GM18907 (cell line): Measurements from ENCODE around the gene VPS9D1.
"Not testable (repeated sequence)": the region's sequence is repeated elsewhere in the genome, so short reads cannot be mapped to it uniquely, and the experiment has no call there.

Source experiments
- ATAC-seq: cut with Tn5 transposase; IDR thresholded peaks from one replicate; pipeline ENCODE4 v1.9.1; 2021; ENCODE audit warnings: mild to moderate bottlenecking, moderate library complexity; ENCODE audit not compliant: unreplicated experiment

Gene VPS9D1

GRCh38 chr16:89710709-89711564 lies 9.8 kb downstream of the VPS9D1 start:
- no peak for ATAC-seq

- ATAC-seq, result no peak
Measured at GRCh38 chr16:89709716-89710432, 10.8 kb downstream of the VPS9D1 start.

GRCh38 chr16:89709166-89709565 lies 11.5 kb downstream of the VPS9D1 start:
- no peak for ATAC-seq

GRCh38 chr16:89708481-89708931 lies 12.2 kb downstream of the VPS9D1 start:
- ATAC-seq, result no peak

- no peak for ATAC-seq
Measured at GRCh38 chr16:89707695-89708094, 13.0 kb downstream of the VPS9D1 start.

GRCh38 chr16:89706518-89707260 lies 14.0 kb downstream of the VPS9D1 start:
- ATAC-seq, result no peak

- ATAC-seq, result no peak
Measured at GRCh38 chr16:89705006-89705405, 15.7 kb downstream of the VPS9D1 start.

- no peak for ATAC-seq
Measured at GRCh38 chr16:89704281-89704680, 16.4 kb downstream of the VPS9D1 start.

- peak; percentile 61 for ATAC-seq
Measured at GRCh38 chr16:89701425-89702406, 19.0 kb downstream of the VPS9D1 start, which contains the start of gene SPATA2L. Gene SPATA2L (minus strand): TSS chr16:89701705. CDS start chr16:89701232, 473 bp downstream.

GRCh38 chr16:89700649-89701424 lies 19.9 kb downstream of the VPS9D1 start:
- ATAC-seq, result peak; percentile 4

- peak; percentile 51 for ATAC-seq
Measured at GRCh38 chr16:89700100-89700648, 20.5 kb downstream of the VPS9D1 start.

- not testable (repeated sequence) for ATAC-seq
Measured at GRCh38 chr16:89699629-89700099, 21.0 kb downstream of the VPS9D1 start.

- not testable (repeated sequence) for ATAC-seq
Measured at GRCh38 chr16:89698717-89699116, 22.0 kb downstream of the VPS9D1 start.

- no peak for ATAC-seq
Measured at GRCh38 chr16:89697616-89698331, 22.9 kb downstream of the VPS9D1 start.

- no peak for ATAC-seq
Measured at GRCh38 chr16:89697161-89697615, 23.5 kb downstream of the VPS9D1 start.

- ATAC-seq, result no peak
Measured at GRCh38 chr16:89696670-89697128, 24.0 kb downstream of the VPS9D1 start.

- no peak for ATAC-seq
Measured at GRCh38 chr16:89695875-89696669, 24.6 kb downstream of the VPS9D1 start.
